HG02623 (cell line): ENCODE measurements around the gene GRID1.
"Not testable (repeated sequence)": the region's sequence is repeated elsewhere in the genome, so short reads cannot be mapped to it uniquely, and the experiment has no call there.

Source experiments
- ATAC-seq: cut with Tn5 transposase; IDR thresholded peaks from one replicate; pipeline ENCODE4 v1.9.1; 2021; ENCODE audit warnings: moderate library complexity; ENCODE audit not compliant: unreplicated experiment

GRID1 gene

DNA sequence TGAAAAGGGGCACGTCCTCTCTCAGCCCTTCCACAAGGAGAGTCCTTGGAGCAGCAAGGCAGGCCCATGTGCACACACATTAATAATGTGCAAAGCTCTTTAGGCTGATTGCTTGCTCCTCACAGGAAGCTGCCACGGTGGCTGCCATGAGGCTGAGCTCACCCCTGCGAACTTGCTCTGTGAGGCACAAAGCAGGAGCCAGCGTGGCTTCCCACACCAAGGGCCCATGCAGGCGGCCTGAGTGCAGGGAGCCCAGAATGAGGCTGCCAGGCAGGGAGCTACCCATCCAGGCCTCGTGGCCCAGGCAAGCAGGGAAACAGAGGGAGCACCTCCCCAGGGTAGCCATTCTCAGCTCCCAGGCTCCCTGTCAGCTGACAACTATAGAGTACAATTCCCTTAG, 242.9 kb downstream of the GRID1 start:
- no peak for ATAC-seq

DNA sequence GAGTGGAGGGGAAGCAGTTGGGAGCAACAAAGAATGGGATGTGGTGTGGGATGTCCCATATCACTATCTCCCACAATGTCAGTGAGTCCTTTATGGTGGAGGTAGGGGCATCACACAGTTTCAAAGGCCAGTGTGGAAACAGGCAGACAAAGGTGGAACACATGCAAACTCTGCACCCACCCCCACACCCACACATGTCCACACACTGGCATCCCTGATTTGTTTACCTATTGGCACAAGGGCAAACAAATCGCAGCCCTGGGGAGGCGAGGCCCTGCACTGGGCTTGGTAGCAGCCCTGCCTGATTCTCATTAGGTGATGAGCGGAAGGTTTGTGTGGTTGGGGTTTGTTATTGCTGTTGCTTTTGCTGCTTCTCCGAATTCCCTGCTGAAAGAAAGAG, 243.3 kb downstream of the GRID1 start:
- no peak for ATAC-seq

DNA sequence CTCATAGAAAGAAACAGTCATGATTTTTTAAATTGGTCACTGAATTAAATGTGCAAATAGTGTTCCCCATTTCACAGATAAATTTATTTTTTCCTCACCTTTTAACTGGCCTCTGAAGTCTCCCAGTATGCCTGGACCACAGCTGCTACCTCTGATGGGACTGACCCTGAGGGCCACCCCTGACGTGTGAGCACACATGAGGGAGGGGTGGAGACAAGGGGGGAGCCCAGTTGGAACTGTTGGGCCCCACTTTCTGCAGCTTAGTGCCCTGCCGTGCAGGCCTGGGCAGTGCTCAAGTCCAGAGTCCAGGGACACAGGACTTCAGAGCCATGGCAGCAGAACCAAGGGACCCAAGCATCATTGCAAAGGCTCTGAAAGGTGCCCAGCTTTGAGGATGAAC, 243.9 kb downstream of the GRID1 start:
- ATAC-seq, result no peak

DNA sequence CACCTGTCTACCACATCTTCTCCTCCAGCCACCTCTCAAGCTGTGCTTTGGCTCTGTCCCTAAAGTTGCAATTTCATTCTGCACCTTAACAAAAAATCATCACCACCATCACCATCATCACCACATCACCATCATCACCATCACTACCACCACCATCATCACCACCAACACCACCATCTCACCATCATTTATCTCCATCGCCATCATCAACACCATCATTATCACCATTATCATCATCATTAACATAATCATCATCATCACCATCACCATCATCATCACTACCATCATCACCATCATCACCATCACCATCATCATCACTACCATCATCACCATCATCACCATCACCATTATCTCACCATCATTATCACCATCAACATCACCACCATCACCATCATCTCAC, 245.4 kb downstream of the GRID1 start:
- no peak for ATAC-seq

DNA sequence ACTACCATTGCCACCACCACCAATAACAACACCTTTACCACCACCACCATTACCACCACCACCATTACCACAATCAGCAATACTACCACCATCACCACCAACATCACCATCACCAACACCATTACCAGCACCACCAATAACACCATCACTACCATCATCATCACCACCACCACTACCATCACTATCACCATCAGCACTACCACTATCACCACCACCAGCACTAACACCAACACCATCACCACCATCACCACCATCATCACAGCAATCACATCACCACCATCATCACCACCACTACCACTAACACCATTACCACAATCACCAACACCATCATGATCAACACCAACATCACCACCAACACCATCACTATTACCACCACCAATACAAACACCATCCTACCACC, 249.5 kb downstream of the GRID1 start:
- no peak for ATAC-seq

DNA sequence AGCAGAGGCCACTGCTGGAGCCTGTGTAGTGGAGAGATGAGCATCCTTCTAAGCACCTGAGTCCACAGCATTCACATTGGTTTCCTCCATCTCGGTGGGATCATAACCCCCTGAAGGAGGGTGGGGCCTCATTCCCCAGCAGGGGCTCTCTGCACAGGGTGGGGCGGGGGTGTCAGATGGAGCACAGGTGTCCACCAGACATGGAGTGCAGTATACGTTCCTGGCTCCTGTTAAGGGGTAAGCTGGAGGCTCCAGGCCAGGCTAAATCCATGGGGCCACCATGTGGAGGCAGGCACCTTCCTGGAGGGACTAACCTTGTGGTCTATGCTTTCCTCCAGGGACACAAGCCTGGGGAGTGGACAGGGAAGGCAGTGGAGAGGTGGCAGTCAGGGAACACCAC, 252.6 kb downstream of the GRID1 start:
- no peak for ATAC-seq

DNA sequence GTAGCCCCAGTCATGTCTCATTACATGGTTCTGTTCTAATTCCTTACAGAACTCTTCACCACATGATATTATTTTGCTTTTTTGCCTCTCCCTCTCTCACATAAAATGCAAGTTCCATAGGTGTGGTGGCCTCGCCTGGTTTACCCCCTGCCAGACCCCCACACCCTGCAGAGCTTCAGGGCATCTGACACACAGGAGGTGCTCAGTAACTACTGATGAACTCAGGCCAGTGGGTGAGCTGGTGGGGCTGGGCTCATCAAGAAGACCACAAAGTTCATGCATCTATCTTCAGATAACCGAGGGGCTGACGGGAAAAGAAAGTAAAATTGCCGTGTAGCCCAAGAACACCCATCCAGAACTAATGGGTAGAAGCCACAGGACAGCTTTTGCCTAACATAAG, 253.1 kb downstream of the GRID1 start:
- no peak for ATAC-seq

DNA sequence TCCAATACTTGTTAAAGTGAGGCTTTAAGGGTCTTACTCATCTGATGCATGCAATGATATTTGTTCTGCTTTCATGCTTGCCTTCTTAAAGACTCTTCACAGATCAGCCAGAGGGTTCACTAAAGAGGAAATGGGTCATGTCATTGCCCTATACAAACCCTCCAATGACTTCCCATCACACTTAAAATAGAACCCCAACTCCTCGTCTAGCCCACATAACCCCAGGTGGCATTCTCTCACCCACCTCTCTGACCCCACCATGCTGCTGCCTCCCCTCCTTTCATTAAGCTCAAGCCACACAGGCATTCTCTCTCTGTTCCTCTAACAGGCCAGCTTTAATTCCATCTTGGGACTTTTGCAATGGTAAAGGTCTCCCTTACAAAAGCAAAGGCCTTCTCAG, 253.6 kb downstream of the GRID1 start:
- no peak for ATAC-seq

DNA sequence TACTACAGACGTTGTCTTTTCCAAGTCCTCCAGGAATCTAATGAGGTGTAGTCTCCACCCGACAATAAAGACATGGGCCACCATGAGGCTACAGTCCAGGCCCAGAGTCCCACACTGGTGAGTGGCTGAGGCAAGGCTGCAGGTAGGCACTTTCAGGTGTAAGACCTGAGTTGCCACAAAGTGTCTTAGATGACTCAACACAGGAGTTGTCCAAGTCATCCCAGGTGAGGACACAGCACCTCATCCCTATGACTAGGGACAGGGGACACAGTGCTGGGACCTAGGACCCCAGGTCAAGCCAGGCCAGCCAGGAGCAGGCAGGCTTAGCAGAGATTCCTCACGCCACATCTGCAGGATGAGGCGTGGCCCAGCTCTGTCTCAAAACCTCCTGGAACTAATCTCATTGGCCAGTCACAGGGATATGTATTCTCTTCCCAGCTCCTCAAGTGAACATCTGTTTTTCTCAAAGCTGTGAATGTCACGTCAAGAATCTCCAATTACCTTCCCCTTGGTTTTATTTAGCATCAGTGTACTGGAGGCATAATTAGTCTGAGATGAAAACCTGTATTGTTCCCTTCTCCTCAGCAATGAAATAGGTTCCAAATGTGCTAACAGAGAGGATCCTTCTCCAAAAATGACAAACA, 254.6 kb downstream of the GRID1 start:
- no peak for ATAC-seq

DNA sequence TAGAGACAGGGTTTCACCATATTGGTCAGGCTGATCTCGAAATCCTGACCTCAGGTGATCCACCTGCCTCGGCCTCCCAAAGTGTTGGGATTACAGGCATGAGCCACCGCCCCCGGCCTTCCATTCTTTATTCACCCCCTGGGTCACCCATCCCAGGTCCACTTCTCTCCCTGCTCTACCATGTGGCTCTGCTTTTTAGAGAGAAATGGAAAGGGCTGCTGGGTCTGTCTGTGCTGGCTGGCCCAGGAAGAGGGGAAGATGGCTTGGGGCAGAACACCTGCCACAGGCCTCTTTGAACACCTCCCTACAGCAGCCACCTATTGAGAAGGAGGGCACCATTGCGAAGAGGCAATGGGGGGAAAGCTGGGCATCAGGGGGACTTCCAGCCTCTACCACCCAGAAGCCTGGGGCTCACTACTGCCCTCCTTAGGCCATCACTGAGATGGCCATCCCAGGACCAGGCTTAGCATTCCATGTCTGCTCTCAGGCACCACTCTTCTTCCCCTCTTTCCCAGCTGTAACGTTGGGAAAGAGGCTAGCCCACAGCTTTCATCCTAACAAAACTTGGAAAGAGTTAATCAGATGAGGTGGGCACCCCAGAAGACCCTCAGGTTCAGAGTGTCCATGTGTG, 256.3 kb downstream of the GRID1 start:
- no peak for ATAC-seq

DNA sequence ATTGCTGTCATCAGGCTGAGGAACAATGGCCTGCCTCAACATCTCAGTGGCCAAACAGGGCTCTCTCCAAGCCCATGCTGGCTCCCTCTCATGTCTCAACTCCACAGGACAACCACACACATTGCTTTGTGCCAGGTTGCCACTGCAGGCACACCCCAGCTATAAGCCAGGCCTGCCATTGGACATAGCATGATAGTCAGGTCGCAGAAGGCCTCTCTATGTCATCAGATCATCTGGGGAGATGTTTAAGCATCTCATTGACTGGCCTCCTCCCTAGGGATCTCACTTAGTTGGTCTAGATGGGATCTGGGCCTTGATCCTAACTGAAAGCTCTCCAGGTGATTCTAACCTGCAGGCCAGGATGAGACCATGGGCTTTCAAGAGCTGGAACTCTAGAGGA, 257.2 kb downstream of the GRID1 start:
- no peak for ATAC-seq

DNA sequence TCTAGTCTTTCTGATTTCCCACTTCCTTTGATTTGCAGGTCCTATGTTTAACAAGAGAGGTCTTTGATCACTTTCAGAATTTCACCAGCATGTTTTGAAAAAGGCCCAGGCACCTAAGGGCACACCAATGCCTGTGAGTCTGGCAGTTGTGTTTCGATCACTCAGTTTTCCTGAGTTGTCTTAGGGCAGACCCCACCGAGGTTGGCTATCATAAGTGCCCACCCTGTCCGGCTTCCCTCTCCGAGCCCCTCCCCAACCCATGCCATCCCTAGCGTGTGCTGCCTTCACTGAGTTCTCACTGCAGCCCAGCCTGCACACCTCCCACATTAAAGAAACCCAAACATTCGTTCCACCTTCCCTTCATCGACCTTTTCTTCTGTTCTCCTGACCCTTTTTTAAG, 257.9 kb downstream of the GRID1 start:
- ATAC-seq, result no peak

DNA sequence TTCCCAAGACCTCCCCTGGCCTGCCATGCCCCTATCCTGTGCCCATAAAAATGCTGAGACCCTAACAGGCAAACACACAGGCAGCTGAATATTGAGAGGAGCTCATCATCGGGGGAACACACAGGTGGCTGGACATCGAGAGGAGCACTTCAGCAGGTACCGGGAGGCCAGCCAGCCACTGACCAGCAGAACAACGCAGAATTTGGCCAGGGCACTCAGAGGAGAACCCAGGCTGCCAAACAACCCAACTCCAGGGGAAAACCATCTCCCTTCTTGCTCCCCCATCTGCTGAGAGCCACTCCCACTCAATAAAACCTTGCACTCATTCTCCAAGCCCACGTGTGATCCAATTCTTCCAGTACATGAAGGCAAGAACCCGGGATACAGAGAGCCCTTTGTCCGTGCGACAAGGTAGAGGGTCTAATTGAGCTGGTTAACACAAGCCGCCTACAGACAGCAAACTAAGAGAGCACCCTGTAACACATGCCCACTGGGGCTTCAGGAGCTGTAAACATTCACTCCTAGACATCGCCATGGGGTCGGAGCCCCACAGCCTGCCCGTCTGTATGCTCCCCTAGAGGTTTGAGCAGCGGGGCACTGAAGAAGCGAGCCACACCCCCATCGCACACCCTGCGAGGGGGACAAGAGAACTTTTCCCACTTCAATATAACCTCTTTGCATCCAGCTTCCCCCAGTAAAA, 258.8 kb downstream of the GRID1 start:
- ATAC-seq, result not testable (repeated sequence)

DNA sequence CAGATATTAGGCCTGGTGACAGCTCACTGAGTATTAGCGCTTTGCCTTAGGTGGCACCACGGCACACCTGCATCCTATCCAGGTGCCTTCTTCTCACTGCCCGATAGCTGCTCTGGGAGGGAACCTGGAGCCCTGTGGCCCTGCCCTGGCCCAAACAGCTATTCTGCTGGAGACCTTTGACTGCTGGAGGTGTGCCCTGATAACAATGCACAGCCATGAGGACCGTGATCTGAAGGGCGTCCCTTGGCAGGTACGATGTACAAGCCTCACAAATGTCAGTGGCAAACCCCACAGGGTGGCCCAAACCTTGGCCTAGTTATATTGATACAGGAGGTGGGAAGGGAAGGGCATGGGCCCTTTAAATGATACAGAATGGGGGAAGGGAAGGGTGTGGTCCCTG, 259.5 kb downstream of the GRID1 start:
- ATAC-seq, result no peak

DNA sequence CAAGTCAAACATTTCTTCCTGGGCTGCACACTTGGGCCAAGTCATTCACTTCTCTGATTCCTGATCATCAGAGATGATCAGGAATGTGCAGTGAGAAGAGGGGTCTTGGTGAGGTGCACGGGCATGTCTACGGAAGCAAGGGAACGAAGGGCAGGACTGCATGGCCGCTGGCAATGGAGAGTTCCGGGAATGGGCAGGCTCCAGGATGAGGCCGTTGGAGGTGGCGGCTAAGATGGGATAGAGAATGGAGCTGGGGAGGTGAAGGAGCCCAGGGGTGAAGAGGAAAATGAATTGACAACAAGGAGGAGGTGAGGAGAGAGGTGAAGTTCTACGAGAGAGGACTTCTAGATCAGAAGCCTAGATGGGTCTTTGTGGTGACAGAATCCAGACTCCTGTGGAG, 260.0 kb downstream of the GRID1 start:
- ATAC-seq, result no peak

DNA sequence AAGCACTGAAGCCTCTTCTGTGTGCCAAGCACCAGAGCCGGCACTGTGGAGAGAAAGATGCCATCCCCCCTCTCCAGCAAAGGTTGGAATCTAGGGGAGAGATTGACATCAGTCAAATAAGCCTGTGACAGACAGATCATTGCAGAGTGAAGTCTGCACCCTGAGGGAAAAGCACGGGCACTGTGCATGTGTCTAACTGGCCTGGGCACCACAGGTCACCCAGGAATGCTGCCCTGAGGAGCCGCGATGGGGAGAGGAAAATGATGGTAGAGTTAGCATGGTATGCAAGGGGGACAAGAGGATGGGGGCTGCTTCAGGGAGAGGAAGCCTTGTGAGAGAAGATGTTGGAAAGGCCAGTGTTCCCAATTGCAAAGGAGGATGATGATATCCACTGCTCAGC, 261.0 kb downstream of the GRID1 start:
- ATAC-seq, result no peak

DNA sequence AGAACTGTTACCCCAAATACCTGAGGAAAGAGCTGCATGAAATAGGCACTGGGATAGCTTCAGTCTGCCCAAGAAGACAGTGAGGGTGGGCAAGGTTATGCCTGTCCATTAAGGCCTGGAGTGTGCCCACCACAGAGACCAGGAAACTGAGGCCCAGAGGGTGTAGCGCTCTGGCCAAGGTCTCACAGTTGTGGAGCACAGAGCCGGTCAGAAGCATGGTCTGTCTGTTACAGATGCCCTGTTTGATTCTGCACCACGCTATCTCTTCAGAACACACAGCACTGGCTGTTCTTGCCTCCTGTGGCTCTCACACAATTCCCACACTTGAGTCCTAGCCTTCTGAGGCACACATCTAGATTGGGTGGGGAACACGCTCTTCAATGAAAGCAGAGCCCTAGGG, 261.4 kb downstream of the GRID1 start:
- no peak for ATAC-seq

DNA sequence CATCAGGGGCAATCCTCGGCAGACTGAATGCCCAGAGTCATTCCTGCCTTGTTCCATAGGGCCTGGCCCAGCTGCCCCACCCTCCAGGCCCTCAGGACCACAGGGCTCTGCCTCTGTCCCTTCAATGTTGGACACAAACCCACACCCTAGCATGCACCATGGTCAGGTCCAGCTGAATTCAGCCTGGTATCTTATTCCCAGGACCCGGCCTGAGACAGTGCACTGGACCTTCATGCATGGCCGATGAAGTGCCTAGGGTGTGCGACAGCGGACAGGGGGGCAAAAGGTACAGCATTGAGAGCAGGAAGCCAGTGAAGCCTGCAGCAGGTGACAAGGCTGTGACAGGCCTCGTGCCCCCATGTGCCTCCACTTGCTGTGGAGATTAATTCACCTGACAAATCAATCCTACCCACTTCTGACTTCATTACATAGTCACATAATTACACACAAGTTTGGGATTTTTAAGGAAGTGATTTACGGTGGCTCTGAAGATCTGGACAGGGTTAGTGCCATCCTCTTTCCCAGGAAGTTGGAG, 261.9 kb downstream of the GRID1 start:
- no peak for ATAC-seq

DNA sequence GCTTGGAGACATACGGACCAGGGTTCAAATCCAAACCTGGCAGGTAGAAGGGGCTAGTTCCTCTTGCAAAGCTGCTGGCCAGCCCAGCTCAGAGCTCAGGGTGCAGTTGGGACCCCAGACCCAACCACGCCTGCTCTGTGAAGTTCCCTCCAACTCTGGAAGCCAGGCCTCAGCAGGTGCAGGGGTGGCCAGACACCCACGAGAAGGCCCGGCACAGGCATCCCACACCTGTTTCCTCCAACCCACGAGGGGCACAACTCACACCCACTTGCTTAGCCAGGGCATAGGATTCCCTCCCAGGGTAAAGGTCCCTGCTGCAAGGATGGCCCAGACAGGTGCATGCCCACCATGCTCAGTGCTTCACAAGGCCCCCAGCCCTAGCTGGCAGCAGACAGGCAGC, 262.4 kb downstream of the GRID1 start:
- ATAC-seq, result no peak

DNA sequence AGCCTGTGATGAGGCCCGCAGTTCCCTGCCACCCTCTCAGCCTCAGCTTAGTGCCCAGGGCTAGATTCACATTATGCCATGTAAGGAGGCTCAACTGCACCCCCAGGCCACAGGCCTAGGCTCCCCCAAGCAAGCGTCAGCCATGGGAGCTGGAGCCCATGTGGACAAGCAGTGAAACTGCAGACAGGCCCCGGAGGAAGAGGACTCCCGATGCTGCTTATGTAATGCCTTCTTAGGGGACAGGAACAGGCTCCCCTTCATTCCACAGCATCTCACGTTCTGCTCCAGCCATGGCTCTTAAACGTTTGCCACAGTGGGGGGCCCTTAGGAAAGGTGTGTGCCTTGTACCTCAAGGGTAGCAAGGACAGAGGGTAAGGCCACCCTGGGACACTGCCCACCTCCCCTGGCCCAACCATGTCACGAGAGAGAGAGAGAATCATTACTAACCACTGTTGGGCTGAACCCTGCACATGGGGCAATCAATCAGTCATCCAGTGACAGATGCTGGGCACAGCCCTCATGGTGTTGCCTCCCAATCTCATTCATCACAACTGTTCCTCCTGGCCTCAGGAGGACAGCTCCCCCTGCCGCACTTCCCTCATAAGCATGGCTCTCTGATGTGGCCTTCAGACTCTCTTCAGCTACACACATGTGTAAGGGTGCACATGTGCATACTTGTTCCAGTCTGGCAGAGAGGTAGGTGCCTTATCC, 263.0 kb downstream of the GRID1 start:
- no peak for ATAC-seq

DNA sequence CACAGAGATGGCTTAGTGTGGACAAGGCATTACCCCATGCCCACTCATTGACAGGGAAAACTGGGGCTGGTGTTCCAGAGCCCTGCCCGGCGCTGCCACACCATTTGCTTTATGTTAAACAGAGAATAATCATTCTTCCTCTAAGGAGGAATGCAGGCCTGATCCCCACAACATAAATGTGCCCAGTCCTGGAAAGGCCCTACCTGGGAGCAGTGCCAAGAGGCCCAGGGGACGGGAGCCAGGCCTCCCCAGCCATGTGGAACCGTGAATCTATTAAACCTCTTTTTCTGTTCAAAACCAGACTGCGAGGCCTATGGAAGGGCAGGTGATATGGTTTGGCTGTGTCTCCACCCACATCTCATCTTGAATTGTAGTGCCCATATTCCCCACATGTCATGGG, 264.1 kb downstream of the GRID1 start:
- no peak for ATAC-seq

DNA sequence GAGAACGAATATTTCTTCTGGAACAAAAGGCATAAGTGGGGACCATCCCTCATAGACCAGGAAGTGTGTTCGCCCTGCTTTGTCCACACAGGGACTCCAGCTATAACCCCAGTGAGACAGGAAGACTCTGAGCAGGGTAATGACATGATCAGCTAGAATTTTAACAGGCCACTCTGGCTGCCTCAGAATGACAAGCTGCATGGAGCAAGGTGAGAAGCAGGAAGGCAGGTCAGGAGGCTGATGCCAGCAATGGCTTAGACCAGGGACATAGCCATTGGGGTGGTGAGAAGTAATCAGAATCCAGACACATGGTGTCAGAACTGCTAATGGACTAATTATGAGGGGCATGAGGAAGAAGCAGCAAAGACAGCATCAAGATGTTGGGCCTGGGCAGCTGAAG, 264.6 kb downstream of the GRID1 start:
- no peak for ATAC-seq
